Hematopoietic multipotent progenitor cell treated with erythropoietin and hydrocortisone succinate and interleukin-3 and kit ligand, for 17 days (in vitro differentiated cells): ENCODE results near the gene PSTPIP1.

Source experiments
- DNase-seq: peaks from one replicate; pipeline ENCODE4 v3.0.0-alpha.2; 2015; ENCODE audit warnings: low spot score

Gene PSTPIP1

DNA sequence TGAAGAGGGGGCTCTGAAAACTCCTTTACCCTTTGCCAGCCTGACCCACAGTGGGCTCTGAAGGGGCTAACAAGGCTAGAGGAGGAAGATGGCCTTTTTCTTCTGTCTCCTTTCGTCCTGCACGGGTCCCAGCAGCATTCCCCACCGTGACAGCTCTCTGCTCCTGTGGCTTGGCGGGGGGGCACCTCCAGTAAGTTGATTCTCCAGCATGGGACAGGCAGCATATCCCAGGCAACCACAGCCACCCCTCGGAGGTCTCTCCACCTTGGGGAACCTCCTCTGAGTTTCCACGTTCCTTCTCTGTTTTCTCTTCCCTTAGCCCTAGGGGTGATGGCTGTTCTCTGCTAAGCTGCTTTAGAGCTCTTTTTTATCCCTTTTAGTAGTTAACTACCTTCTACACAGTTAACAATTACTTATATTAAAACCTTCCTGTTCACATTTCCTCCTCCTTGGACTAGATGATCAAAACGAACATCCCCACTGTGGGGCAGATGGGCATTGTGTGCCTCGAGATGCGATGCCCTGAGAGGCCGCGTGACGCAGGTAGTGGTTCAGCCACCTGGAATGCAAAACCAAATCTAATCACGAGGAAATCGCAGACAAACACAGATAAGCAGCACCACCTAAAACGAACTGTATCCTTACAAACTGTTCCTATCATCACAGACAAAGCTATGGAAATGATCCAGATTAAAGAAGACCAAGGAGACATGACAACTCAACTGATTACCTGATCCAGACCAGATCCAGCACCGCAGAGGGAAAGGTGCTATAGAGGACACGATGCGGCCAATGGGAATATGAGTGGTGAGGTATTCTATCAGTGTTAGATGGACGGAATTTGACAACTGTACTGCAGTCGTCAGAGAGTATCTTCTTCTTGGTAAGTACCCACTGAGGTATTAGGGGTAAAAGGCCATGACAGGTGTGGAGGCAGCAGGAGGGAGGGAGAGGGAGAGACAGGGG, 48.3 kb downstream of the PSTPIP1 start:
- no peak for DNase-seq

DNA sequence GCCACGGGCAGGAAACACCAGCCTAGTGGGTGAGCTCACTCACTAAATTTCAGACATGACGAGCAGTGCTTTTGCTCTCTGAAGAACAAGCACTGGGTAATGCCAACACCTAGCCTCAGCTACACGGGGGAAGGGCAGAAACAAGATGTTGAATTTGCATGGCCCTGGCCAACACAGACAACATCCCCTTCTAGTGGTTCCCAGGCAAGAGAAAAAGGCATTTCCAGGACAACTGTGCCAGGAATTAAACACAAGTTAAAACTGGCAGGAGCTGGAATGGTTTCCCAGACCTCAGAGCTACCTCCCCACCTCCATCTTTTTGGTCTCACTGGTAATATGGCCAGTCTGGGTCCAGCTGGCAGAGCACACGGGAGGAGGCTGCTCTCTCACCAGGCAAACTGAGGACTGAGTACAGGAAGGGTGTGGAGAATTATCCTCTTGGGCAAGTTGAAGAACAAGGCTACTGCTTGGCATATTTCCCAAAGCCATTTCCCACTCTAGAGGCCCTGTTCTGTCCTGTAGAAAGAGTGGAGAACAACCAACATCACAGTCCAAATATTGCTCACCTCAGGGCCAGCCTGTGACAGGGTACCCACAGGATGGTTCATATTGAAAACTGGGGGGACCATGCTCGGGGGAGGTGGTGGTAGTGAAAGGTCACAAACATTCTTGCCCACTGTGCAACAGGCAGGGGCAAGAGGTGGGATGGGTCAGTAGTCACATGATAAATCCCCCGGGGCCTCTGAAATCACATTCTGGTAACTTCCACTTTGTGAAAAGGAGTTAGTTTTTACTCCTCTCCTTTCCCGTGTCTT, 49.5 kb downstream of the PSTPIP1 start:
- DNase-seq: no peak

DNA sequence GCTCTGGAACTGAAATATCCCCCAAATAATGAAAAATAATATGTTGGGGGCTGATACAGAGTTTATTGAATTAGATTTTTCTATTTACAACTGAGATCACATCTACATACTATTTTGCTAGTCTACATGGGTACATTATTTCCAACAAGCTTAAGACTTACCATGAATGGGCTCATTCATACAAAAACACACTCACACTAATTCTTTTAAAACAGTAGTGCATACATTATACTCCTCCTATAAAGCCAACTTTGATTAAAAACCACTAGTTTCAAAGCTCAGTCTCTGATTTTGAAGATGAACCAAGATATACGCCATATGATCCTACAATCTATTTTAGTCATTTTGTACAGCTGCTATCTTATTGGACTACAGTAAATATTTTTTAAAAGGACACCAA, 51.1 kb downstream of the PSTPIP1 start:
- DNase-seq: no peak

DNA sequence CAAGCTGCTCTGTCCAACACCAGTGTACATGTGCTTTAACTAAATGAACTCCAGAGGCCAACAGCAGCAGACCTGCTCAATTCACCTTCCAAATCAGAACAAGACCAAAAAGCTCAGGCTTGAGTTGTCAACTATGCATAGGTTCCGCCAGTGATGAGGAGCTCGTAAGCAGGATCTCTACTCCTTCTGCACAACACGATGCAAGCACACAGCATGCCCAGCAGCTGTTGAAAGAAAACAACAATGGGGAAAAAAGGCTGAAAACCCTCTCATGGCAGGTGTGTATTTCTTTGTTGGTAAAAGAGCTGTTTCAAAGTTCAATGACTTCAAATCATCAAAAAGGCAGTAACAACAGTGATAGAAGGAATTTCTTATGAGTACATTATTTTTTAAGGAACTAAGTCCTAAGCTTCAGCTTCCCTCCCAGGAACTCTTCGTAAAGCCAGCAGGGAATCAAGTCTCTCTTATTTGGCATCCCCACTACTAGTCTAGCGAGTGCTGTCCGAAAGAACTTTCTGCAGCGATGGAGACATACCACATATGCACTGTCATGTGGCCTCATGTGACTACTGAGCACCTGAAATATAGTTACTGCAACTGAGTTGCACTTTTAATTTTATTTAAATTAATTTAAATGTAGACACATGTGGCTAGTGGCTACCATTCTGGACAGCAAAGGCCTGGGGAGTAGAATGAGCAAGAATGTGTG, 51.9 kb downstream of the PSTPIP1 start:
- DNase-seq: no peak

DNA sequence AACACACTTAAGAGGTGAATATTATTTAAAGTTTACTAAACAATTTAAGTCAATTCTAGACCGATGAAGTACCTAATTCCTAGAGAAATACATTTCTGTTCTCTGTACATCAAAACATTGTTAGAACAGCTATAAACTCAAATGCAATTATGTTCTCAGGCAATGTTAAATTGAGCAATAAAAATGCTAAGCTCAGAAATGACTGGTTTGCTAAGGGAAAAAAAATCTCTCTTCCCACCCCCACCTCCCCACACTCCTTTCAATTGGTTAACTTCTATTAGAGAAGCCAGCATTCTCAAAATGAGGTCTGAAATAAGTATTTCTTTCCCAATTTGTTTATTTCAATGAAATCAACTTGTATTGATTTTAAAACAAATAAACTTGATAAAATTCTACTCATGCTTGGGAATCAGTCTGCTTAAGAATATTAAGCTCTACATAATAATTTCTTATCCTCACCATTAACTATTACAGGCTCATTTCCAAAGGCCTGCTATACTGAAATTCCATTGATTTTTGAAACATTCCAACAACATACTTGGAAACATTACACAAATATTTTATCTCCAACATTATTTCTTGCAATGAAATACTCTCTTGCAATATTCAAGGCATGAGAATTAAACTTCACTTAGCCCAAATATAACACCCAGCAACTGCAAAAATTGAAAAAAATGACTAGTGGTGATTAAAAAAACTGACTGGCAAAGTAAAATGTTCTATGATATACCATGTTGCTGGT, 53.4 kb downstream of the PSTPIP1 start:
- no peak for DNase-seq

DNA sequence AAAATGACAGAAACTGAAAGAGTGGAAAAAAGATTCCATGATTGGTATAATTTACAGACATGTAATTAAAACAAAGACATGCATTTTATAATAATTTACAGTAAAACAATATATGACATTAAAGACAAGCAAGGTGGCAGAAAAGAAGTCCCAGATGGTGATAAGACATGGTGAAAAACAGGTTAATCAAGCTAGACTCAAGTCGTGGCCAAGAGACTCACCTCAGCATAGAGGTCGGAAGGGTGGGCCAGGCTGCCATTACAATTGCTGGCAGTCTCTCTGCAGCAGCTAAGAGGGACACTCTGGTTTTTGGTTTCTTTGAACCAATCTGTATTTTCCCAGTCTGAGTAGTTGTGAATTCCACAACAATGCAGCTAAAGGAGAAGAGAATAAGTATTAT, 57.6 kb downstream of the PSTPIP1 start:
- DNase-seq: no peak

DNA sequence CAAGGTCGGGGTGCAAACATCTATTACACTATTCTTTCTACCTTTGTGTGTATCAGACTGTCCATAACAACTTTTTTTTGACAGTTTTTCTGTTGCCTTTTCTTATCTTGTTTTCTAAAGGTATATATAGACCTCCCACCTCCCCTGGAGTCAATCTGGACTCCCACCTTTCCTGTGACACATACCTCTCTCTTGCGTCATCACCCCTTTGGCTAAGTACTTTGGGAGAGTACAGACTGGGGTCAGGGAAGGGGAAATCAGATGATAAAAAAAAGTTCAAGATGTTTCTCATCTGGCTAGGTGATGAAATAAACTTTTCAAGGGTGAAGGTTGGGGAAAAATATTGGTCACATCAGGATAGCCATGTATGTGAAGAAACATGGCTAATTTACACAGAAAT, 58.8 kb downstream of the PSTPIP1 start:
- no peak for DNase-seq

DNA sequence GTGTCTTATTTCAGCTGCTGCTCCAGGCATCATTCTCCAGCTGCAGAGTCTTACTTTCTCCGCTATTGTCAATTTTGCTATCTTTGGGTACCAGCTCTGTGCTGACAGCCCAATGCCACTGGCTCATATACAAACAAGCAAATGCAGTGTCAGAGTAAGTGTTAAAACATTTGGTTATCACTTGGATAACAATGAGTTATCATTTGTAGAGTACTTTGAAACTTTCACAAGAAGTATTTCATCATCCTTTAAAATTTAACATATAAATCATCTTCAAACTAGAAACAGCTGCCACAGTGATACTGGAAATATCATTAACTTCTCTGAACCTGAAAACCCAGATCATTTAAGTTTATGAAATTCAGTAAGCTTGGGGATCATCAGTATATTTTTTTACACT, 62.1 kb downstream of the PSTPIP1 start:
- DNase-seq: no peak

DNA sequence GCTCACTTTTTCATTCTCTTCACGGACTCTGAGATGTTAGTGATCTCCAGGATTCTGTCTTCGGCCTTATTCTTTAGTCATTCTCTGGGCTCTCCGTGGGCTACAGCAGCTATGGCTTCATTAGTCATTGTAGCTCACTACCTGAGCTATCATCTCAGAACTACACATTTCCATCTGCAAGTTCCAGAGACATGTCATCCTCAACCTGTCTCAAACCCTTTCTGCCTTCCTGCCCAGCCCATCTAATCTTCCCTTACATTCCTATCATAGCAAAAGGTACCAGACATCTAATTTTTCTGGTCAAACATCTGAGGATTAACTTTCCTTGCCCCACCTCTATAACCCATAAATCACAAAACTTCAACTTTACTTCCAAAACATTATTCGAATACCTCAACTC, 62.8 kb downstream of the PSTPIP1 start:
- DNase-seq: no peak

DNA sequence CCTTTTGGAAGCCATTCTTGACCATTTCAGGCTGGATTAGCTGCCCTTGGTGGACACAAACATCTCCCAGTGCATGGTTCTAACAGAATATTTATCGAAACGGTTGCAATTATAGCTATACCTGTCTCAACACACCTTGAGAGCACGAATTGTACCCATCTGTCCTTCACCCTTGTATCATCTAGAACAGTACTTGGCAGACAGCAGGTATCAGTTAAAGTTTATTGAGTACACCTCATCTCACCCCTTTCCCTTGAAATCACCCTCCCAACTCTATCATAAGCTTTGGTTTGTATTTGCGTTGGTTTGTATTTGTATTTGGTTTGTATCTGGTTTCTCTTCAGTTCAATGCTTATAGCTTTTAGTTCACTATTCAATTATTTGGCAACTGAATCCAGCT, 63.5 kb downstream of the PSTPIP1 start:
- no peak for DNase-seq

DNA sequence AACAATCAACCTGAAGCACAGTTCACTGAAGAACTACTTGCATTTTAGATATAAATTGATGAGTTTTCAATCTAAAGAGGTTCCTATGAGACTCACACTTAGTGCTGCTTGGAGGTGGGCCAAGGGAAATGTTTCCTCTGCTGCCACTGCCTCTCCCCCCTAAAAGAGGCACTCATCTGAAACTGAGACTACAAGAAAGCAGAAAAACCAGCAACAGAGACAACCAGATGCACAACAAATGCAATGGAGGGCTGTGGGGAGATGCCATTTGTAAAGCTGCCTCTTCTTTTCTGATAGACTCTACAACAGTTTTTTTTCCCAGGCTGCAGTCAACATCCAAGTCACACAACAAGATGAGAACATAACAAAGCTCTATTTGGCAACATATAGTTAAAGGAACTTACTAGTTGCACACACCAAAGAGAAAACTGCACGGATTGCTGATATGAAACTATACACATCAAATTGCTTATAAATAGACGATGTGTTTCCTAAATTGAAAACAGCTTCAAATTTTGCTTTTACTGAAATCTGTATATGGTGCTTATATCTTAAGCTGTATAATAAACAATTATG, 64.9 kb downstream of the PSTPIP1 start:
- no peak for DNase-seq

DNA sequence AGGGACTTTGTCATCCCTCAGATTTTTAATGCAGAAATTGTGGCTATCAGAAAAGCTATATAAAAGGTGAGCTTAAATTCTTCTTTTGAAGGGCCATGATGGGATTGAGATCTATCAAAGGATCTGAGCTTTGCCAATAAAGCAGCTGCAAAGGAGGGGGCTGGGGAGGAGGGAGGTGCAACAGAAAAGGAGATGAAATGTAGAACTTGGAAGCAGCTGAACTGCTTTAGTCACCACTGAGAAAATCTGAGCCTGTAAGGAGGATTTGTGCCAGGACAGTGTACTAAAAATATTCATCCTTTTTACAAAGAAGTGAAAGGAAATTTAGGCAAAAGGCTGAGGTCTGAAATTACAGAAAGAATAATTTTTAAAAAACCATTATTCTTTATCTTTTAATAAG, 65.6 kb downstream of the PSTPIP1 start:
- no peak for DNase-seq

DNA sequence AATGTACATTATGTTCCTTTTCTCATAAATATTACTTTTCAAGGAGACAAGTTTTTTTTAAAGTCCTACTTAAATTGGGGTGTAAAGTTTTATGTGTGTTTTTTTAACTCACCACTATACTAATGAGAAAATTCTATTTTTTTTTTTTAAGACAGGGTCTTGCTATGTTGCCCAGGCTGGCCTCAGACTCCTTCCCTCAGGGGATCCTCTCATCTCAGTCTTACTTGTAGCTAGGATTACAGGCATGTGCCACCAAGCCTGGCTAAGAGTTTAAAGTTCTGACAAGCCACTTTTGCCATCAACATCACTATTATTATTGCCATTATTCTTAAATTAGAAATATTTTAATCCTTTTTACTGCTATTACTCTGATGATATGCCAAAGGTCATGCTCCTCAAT, 68.3 kb downstream of the PSTPIP1 start:
- no peak for DNase-seq

DNA sequence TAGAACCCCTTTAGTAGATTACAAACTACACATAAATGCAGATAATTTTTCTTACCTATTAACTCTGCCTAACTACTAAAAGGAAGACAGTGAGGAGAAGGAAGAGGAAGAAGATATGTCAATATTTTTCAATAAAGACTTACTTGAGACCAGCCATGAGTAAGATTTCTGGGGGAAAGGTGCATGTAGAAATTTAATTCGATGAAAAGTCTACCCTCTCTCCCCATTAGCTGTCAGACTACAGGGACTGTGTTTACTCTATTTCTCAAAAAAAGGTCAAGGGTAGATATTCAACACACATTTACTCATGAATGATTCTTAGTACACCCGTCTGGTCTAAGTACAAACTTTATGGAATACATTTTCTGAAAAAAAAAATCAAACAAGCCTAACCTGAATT, 69.1 kb downstream of the PSTPIP1 start:
- no peak for DNase-seq

DNA sequence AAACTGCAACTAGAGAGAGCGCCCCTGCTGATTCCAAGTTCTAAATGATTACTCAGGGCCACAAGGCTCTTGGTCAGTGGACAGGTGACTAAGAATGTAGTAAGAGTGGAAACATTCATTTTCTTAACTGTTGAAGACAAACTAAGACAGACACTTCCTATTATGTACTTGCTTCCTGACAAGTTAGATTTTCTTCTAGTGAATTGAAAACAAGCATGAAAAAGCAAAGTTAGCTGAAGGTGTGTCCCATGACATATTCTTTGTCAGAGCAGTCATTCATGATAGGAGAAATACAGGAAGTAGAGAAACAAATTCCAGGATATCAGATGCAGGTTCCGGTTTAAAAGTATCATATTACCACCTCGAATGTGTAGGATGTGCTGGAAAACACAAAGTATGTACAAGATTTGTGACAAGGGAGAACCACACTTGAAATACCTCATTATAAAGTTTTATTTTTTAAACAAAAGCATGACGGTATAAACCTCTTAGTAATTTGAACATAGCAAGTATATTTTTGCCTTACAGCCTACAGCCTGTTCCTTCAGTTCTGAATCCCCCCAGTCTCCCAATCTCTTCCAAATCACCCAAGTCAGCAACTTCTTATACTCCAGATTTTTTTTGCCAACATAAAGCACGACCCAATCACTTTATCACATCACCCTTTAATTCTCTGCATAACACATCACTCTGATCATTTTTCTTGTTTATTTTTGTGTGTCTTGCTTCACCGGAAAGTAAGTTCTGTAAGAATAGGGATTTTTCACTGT, 69.8 kb downstream of the PSTPIP1 start:
- no peak for DNase-seq

DNA sequence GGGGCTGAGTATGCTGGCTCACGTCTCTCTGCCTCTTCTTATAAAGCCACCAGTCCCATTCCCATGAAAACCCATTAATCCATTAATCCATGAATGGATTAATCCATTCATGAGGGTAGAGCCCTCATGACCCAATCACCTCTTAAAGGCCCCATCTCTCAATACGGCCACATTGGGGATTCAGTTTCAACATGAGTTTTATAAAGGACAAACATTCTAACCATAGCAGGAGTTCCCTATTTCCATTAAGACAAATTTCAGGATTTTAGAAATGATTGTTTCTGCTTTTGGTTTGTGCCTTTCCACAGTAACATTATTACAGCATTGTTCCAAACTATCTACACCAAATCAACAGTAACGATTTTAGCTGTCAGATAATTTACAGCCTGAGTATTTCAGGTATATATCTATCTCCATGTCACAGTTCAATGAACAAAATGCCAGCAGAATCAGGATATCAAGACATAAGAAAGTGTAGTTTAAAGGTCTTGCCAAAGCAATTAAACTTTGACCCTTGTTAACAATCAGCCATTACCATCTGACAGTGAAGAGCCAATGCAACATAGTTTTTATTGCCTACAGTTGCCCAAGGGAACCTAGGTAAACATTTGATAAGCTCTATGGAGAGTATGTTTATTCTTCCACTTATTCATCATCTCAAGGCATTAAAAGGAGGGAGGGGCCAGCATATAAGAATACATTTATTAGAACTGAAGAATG, 72.2 kb downstream of the PSTPIP1 start:
- no peak for DNase-seq

DNA sequence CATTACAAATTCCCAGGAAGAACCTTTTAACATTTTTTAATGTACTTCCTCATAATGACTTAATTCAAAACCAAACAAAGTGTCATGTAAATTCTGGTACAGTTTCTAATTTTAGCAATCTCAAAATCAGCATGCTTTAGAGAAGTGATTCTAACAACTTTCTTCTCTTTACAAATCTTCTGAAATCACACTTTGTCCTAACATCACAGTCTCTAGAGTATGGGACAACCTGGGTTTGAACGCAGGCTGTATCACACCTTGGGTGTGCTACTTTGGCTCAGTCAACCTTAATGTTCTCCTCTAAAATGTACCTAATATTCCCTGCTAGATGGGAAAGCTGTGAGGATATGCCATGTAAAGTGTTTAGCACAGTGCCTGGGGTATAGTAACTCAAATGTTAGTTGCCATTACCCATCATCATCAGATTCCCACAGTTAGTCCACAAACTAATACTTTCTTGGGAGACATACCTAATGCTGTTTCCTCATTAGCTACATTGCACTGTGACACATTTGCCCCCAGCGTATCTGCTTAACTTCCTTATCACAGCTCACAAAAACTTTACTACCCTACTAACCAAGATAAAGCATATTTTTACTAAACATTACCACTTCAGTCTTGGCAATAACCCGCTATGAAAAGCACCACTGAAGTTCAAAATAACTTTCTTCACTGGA, 72.9 kb downstream of the PSTPIP1 start:
- no peak for DNase-seq

DNA sequence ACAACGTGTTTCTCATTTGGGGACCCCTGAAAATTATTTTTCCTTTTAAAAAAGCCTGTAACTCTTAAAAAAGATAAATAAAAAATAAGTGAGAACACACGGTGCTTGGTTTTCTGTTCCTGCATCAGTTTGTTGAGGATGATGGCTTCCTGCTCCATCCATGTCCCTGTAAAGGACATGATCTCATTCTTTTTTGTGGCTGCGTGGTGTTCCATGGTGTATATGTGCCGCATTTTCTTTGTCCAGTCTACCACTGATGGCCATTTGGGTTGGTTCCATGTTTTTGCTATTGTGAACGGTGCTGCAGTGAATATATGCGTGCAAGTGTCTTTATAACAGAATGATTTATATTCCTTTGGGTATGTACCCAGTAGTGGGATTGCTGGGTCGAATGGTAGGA, 73.7 kb downstream of the PSTPIP1 start:
- DNase-seq: no peak

DNA sequence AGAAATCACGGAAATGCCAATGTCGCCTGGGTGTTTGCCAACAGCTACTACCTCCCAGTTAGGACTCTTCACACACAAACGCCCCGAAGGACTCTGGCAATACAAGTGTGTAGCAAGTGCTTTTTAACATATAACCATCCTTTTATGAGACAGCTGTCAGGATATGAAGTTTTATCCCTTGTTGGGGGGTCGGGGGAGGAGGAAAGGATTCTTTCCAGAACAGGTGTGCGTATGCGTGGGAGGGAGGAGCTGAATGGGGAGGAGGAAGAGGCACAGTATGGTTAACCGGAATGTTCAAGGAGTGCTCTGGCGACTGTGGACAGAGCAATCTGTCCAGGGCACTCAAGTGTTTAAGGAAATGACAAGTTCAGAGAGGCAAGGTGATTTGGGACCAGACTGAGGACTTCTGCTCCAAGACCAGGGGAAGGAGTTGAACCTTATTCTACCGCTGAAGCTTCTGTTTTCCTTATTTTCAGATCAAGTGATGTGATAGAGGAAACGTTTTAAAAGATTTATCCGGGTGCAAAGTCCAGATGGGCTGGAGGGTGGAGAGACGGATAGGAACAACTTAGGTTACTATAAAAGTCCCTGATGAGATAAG, 74.7 kb downstream of the PSTPIP1 start:
- DNase-seq: no peak
